Psoas muscle (tissue), 8 donors: ENCODE data around the gene ZNF674. TPM values are rescaled to one million over a fixed set of nuclear protein-coding genes. Genes with fewer than 3 reads are reported as not detected.
"Not testable (repeated sequence)": the region's sequence is repeated elsewhere in the genome, so short reads cannot be mapped to it uniquely, and the experiment has no call there.

Source experiments
- ATAC-seq, 4 donors: fragments of 200-7000 bp; cut with Tn5 transposase; one replicate each; pipeline ENCODE4 v1.9.1; 2020; ENCODE audit warnings: moderate library complexity in 3 of 4, mild to moderate bottlenecking in 2 of 4
- DNase-seq, 2 donors: peaks; one replicate each; pipeline ENCODE4 v3.0.0-alpha.2; 2020
- H3K27ac ChIP-seq: fragments of 200-600 bp; one replicate; pipeline ENCODE4 v1.8.0; 2022
- H3K27me3 ChIP-seq, 3 donors: fragments of 200-600 bp in 1 of 3; one replicate each; pipeline versions ENCODE4 v1.6.1 to v1.8.0; 2013 to 2022; ENCODE audit warnings: low read length in 2 of 3, mild to moderate bottlenecking in 2 of 3, moderate library complexity in 1 of 3; ENCODE audit not compliant: insufficient read depth in 3 of 3
- H3K36me3 ChIP-seq, 2 donors: fragments of 200-600 bp in 1 of 2; one replicate each; pipeline versions ENCODE4 v1.6.1 to v1.8.0; 2013 to 2022; ENCODE audit warnings: low read depth in 1 of 2, mild to moderate bottlenecking in 1 of 2, moderate library complexity in 1 of 2; ENCODE audit not compliant: insufficient read depth in 1 of 2
- H3K4me1 ChIP-seq: fragments of 200-600 bp; one replicate; pipeline ENCODE4 v1.8.0; 2022
- H3K4me3 ChIP-seq: fragments of 200-600 bp; one replicate; pipeline ENCODE4 v1.8.0; 2022; ENCODE audit warnings: mild to moderate bottlenecking
- H3K9me3 ChIP-seq: fragments of 200-600 bp; one replicate; pipeline ENCODE4 v1.8.0; 2022
- CTCF ChIP-seq: fragments of 200-600 bp; IDR thresholded peaks from one replicate; pipeline ENCODE4 v1.8.0; 2022; ENCODE audit warnings: antibody characterized with exemption
- WGBS, 3 donors: extraction: QIAGEN DNeasy Blood & Tissue Kit; methylation state at CpG; one replicate each; pipeline versions ENCODE4 v1.1.6 to v1.1.7; 2013; 5-methylcytosine and 5-hydroxymethylcytosine counted together
- intact Hi-C, 2 donors: fragments of 100-400 bp; cut with DNase I; formaldehyde crosslinking; loops; one replicate each; pipeline versions ENCODE4 v1.11.0 to v1.14.2; 2022
- polyA plus RNA-seq, 3 donors: library from polyadenylated mRNA; stranded (reverse); fragments of 200-250 nt; gene quantifications; one replicate each; pipeline ENCODE4 v1.2.3, GENCODE V29; 2013
- total RNA-seq, 4 donors: library from RNA; stranded (reverse); fragmentation: NEBNext Ultra II Directional in 2 of 4; extraction: Animal tissue kit (Norgen Biotek cat#: 25700) in 2 of 4; gene quantifications; one replicate each; pipeline versions ENCODE4 v1.2.1 to v1.2.4, GENCODE V29; 2021 to 2023
- donor health status: healthy with polysubstance abuse.
- donor health status: DM: no; HTN: no; CAD: no; lungs with moderate emphysema.
- donor health status: Bipolar disorder and iron deficiency.
- donor health status: healthy.
- donor health status: DM: yes; HTN: yes; CAD: no.
- donor health status: DM: no; HTN: no; CAD: no.
- donor health status: DM: no; HTN: no; CAD: no.
- donor health status: DM: yes; HTN: yes; CAD: no.

Gene ZNF674
- total and polyA plus RNA-seq, 7 donors, result 1.3 to 3.2 (median 2.5) TPM

- intact Hi-C loops, result no loop called here
These were observed 6.4 kb upstream of the ZNF674 start for GRCh38 chrX:46551494-46552128.

GRCh38 chrX:46549914-46550313, 4.7 kb upstream of the ZNF674 start:
- DNase-seq (no peak), ATAC-seq (no peak)
- no peaks in the 10 kb centered on the region for H3K9me3 ChIP-seq
- H3K36me3 ChIP-seq, result peaks cover 0 to 5% of the 10 kb centered on the region in 2 donors
- no peak for TF ChIP-seq CTCF
- peaks cover 5% of the 10 kb centered on the region for H3K4me1 ChIP-seq
- WGBS, 3 donors, result 75 to 100% (median 88%) methylated on average over 1 of the region's 1 CpG
- H3K4me3 ChIP-seq, result no peak overlapping the region
- intact Hi-C loops, result no loop called here
- no peak overlapping the region for H3K27ac ChIP-seq
- H3K27me3 ChIP-seq, result no peaks in the 10 kb centered on the region

More at GRCh38 chrX:46551494-46552128, 6.4 kb upstream of the ZNF674 start:
- peaks cover 0 to 5% of the 10 kb centered on the region in 2 donors for H3K36me3 ChIP-seq
- 66 to 72% (median 71%) methylated on average over 8 of the region's 8 CpGs for WGBS, 3 donors
- H3K27me3 ChIP-seq, result no peaks in the 10 kb centered on the region
- H3K9me3 ChIP-seq, result no peaks in the 10 kb centered on the region
- no peak overlapping the region for H3K27ac ChIP-seq
- ATAC-seq (no peak), DNase-seq (no peak)
- no peak for TF ChIP-seq CTCF
- no peak overlapping the region for H3K4me3 ChIP-seq
- peaks cover 1% of the 10 kb centered on the region for H3K4me1 ChIP-seq

GRCh38 chrX:46547857-46548256, 2.6 kb upstream of the ZNF674 start:
- TF ChIP-seq CTCF, result no peak
- intact Hi-C loops, result no loop called here

GRCh38 chrX:46544527-46544926, 694 bp downstream of the ZNF674 start:
- DNase-seq, H3K27me3 ChIP-seq, ATAC-seq, intact Hi-C loops, H3K9me3 ChIP-seq, H3K4me1 ChIP-seq: not testable (repeated sequence)
- peak overlapping the region; percentile 85 for H3K4me3 ChIP-seq
- 36 to 44% (median 43%) methylated on average over 7 of the region's 7 CpGs for WGBS, 3 donors
- H3K36me3 ChIP-seq, result peaks cover 0 to 22% of the 10 kb centered on the region in 2 donors
- peak overlapping the region; percentile 87 for H3K27ac ChIP-seq

More at GRCh38 chrX:46547857-46548256, 2.6 kb upstream of the ZNF674 start:
- DNase-seq (no peak), ATAC-seq (no peak)
- Histone ChIP-seq H3K4me1 (peaks cover 5% of the 10 kb centered on the region), H3K27me3 (no peaks in the 10 kb centered on the region), H3K9me3 (no peaks in the 10 kb centered on the region), H3K27ac (no peak overlapping the region), H3K36me3 (peaks cover 0 to 8% of the 10 kb centered on the region in 2 donors), H3K4me3 (no peak overlapping the region)
- 74 to 80% (median 76%) methylated on average over 6 of the region's 6 CpGs for WGBS, 3 donors

GRCh38 chrX:46543441-46543840, 1.8 kb downstream of the ZNF674 start:
- ATAC-seq, result no peak
- H3K9me3 ChIP-seq, result no peaks in the 10 kb centered on the region
- no peak for TF ChIP-seq CTCF
- no peak overlapping the region for H3K4me3 ChIP-seq
- H3K4me1 ChIP-seq, result peaks cover 5% of the 10 kb centered on the region
- H3K27me3 ChIP-seq, result no peaks in the 10 kb centered on the region
- H3K36me3 ChIP-seq, result peaks cover 0 to 28% of the 10 kb centered on the region in 2 donors
- 67 to 85% (median 84%) methylated on average over 1 to 2 of the region's 2 CpGs for WGBS, 3 donors
- no peak overlapping the region for H3K27ac ChIP-seq
- no peak for DNase-seq
- intact Hi-C loops, result no loop called here
